Tibial artery (tissue), 4 donors: ENCODE measurements around the gene ITGB1BP1.

Source experiments
- DNase-seq, 2 donors: peaks; one replicate each; pipeline ENCODE4 v3.0.0-alpha.2; 2019
- H3K27ac ChIP-seq, 2 donors: fragments of 200-600 bp; sonication (generic) in 1 of 2; 1 replicate in 1 of 2; 2 replicates in 1 of 2; pipeline ENCODE4 v1.5.1; 2018 to 2019; ENCODE audit warnings: mild to moderate bottlenecking in 1 of 2
- H3K27me3 ChIP-seq, 2 donors: fragments of 200-600 bp; sonication (generic) in 1 of 2; one replicate each; pipeline versions ENCODE4 v1.5.1 to v1.6.0; 2016 to 2019
- H3K36me3 ChIP-seq, 3 donors: fragments of 200-600 bp; sonication (generic) in 2 of 3; one replicate each; pipeline ENCODE4 v1.5.1; 2016 to 2019; ENCODE audit warnings: mild to moderate bottlenecking in 2 of 3
- H3K4me1 ChIP-seq, 4 donors: fragments of 200-600 bp; sonication (generic) in 2 of 4; 1 replicate in 3 of 4; 2 replicates in 1 of 4; pipeline ENCODE4 v1.5.1; 2016 to 2019
- H3K4me3 ChIP-seq, 2 donors: fragments of 200-600 bp; sonication (generic) in 1 of 2; 1 replicate in 1 of 2; 2 replicates in 1 of 2; pipeline ENCODE4 v1.5.1; 2018 to 2019; ENCODE audit warnings: mild to moderate bottlenecking in 2 of 2
- H3K9me3 ChIP-seq, 3 donors: fragments of 200-600 bp; sonication (generic) in 1 of 3; one replicate each; pipeline ENCODE4 v1.5.1; 2016 to 2019
- CTCF ChIP-seq, 2 experiments: fragments of 200-600 bp in 1 of 2; fragments of 450-650 bp in 1 of 2; IDR thresholded peaks; one replicate each; pipeline ENCODE4 v1.5.1; 2017 to 2019; ENCODE audit warnings: antibody characterized with exemption in 2 of 2, mild to moderate bottlenecking in 1 of 2, moderate library complexity in 1 of 2
- intact Hi-C: fragments of 100-400 bp; cut with DNase I; formaldehyde crosslinking; loops from one replicate; pipeline ENCODE4 v1.15.0; 2023; ENCODE audit warnings: low total_unique reads

Gene ITGB1BP1

GRCh38 chr2:9423100-9423921, at the start of gene ITGB1BP1, which contains the start of gene CPSF3:
TSS of gene ITGB1BP1 (minus strand) at chr2:9423528. CDS start at chr2:9418697, 4,831 bp downstream.
TSS of gene CPSF3 (plus strand) at chr2:9423654. CDS start at chr2:9423774, 120 bp downstream.
- peak within 1 kb of the TSS; percentile 85 for H3K4me3 ChIP-seq
- H3K36me3 ChIP-seq: no peaks in the 10 kb centered on the region
- H3K4me1 ChIP-seq: peaks cover 0 to 38% (median 37%) of the 10 kb centered on the region in 4 donors
- H3K9me3 ChIP-seq: no peaks in the 10 kb centered on the region
- intact Hi-C loops: loop anchor here (10.0 kb wide), 1 partner anchor 211 kb away; the partner anchor contains the start of gene YWHAQ
- H3K27ac ChIP-seq: peak within 1 kb of the TSS; percentile 89
- DNase-seq: peak; percentile 96 to 98
- no peaks in the 10 kb centered on the region for H3K27me3 ChIP-seq
- TF ChIP-seq CTCF (IDR thresholded peaks at IDR 0.05): no peak

GRCh38 chr2:9472511-9472910, 49.2 kb upstream of the ITGB1BP1 start:
- H3K4me3 ChIP-seq: no peak overlapping the region
- intact Hi-C loops: loop anchor here (10.0 kb wide), 1 partner anchor 82 kb away; the partner anchor contains the start of gene ADAM17
- DNase-seq: no peak
- no peak for TF ChIP-seq CTCF (IDR thresholded peaks at IDR 0.05)
- H3K36me3 ChIP-seq: peaks cover 0 to 25% (median 11%) of the 10 kb centered on the region in 3 donors
- H3K27ac ChIP-seq: peak overlapping the region in 1 of 2 donors; percentile 61
- H3K4me1 ChIP-seq: peaks cover 0 to 41% (median 25%) of the 10 kb centered on the region in 4 donors
- H3K27me3 ChIP-seq: no peaks in the 10 kb centered on the region
- H3K9me3 ChIP-seq: no peaks in the 10 kb centered on the region

- peaks cover 0 to 28% (median 18%) of the 10 kb centered on the region in 4 donors for H3K4me1 ChIP-seq
- intact Hi-C loops: loop anchor here (10.0 kb wide), 1 partner anchor 84 kb away; the partner anchor contains the start of gene ADAM17
- TF ChIP-seq CTCF (IDR thresholded peaks at IDR 0.05): no peak
These were observed 47.9 kb upstream of the ITGB1BP1 start for GRCh38 chr2:9471206-9471605.

GRCh38 chr2:9467687-9468086, 44.4 kb upstream of the ITGB1BP1 start:
- TF ChIP-seq CTCF (IDR thresholded peaks at IDR 0.05): no peak
- no peaks in the 10 kb centered on the region for H3K27me3 ChIP-seq
- no peak overlapping the region for H3K4me3 ChIP-seq
- H3K9me3 ChIP-seq: no peaks in the 10 kb centered on the region
- intact Hi-C loops: no loop called here
- peaks cover 0 to 37% (median 11%) of the 10 kb centered on the region in 3 donors for H3K36me3 ChIP-seq
- H3K27ac ChIP-seq: no peak overlapping the region
- DNase-seq: no peak
- H3K4me1 ChIP-seq: peaks cover 0 to 10% (median 0%) of the 10 kb centered on the region in 4 donors

More at GRCh38 chr2:9471206-9471605, 47.9 kb upstream of the ITGB1BP1 start:
- peak overlapping the region; percentile 24 to 61 for H3K27ac ChIP-seq
- H3K27me3 ChIP-seq: no peaks in the 10 kb centered on the region
- H3K4me3 ChIP-seq: no peak overlapping the region
- DNase-seq: peak in 1 of 2 donors; percentile 72
- peaks cover 0 to 21% (median 11%) of the 10 kb centered on the region in 3 donors for H3K36me3 ChIP-seq
- H3K9me3 ChIP-seq: no peaks in the 10 kb centered on the region

- no peak for DNase-seq
- H3K36me3 ChIP-seq: peaks cover 0 to 47% (median 11%) of the 10 kb centered on the region in 3 donors
- H3K27me3 ChIP-seq: no peaks in the 10 kb centered on the region
- no peak overlapping the region for H3K4me3 ChIP-seq
- no peak overlapping the region for H3K27ac ChIP-seq
- peaks cover 0 to 4% (median 0%) of the 10 kb centered on the region in 4 donors for H3K4me1 ChIP-seq
- intact Hi-C loops: no loop called here
- TF ChIP-seq CTCF (IDR thresholded peaks at IDR 0.05): no peak
- no peaks in the 10 kb centered on the region for H3K9me3 ChIP-seq
These were observed 42.9 kb upstream of the ITGB1BP1 start for GRCh38 chr2:9466147-9466683.
